Left ventricle myocardium inferior (tissue), 1 donor: ENCODE results near the gene NELL1. TPM values are rescaled to one million over a fixed set of nuclear protein-coding genes. Genes with fewer than 3 reads are reported as not detected.

Experiments used
- DNase-seq: peaks from one replicate; pipeline ENCODE4 v3.0.0-alpha.2; 2020
- H3K27ac ChIP-seq: fragments of 200-600 bp; replicated peaks from 2 replicates; pipeline ENCODE4 v1.8.0; 2021
- H3K27me3 ChIP-seq: fragments of 200-600 bp; 2 replicates; pipeline ENCODE4 v1.8.0; 2021; ENCODE audit warnings: low read depth
- H3K36me3 ChIP-seq: fragments of 200-600 bp; 2 replicates; pipeline ENCODE4 v1.8.0; 2021
- H3K4me1 ChIP-seq: fragments of 200-600 bp; 2 replicates; pipeline ENCODE4 v1.8.0; 2021
- H3K4me3 ChIP-seq: fragments of 200-600 bp; 2 replicates; pipeline ENCODE4 v1.8.0; 2021; ENCODE audit warnings: mild to moderate bottlenecking, moderate library complexity
- H3K9me3 ChIP-seq: fragments of 200-600 bp; replicated peaks from 2 replicates; pipeline ENCODE4 v1.8.0; 2021
- CTCF ChIP-seq: fragments of 200-600 bp; IDR thresholded peaks from 2 replicates; pipeline ENCODE4 v1.8.0; 2021; ENCODE audit warnings: antibody characterized with exemption, mild to moderate bottlenecking, borderline replicate concordance
- intact Hi-C: fragments of 100-400 bp; cut with micrococcal nuclease; formaldehyde crosslinking; loops from one replicate; pipeline ENCODE4 v1.11.0; 2022
- total RNA-seq: library from RNA; stranded (reverse); fragmentation: NEBNext Ultra II Directional; extraction: Animal tissue kit (Norgen Biotek cat#: 25700); gene quantifications from one replicate; pipeline ENCODE4 v1.2.1, GENCODE V29; 2021
- donor health status: DM: no; HTN: yes; CAD: no; lungs with severe emphysema.

The NELL1 gene
- total RNA-seq, 1 donor from 2014 or later = not detected

- intact Hi-C loops = no loop called here
- Histone ChIP-seq H3K9me3 (peaks cover 5% of the 10 kb centered on the region), H3K4me3 (no peak overlapping the region), H3K27me3 (no peaks in the 10 kb centered on the region), H3K4me1 (no peaks in the 10 kb centered on the region), H3K36me3 (no peaks in the 10 kb centered on the region), H3K27ac (no peak overlapping the region)
- no peak for TF ChIP-seq CTCF
- DNase-seq = no peak
These were observed 520.8 kb downstream of the NELL1 start for GRCh38 chr11:21190181-21190580.

- no peak overlapping the region for H3K27ac ChIP-seq
- DNase-seq = no peak
- H3K4me3 ChIP-seq = no peak overlapping the region
- peaks cover 14% of the 10 kb centered on the region for H3K9me3 ChIP-seq
- no peak for TF ChIP-seq CTCF
- intact Hi-C loops = no loop called here
- H3K36me3 ChIP-seq = no peaks in the 10 kb centered on the region
- H3K4me1 ChIP-seq = peaks cover 4% of the 10 kb centered on the region
- no peaks in the 10 kb centered on the region for H3K27me3 ChIP-seq
These were observed 526.6 kb downstream of the NELL1 start for GRCh38 chr11:21195995-21196394.

DNA sequence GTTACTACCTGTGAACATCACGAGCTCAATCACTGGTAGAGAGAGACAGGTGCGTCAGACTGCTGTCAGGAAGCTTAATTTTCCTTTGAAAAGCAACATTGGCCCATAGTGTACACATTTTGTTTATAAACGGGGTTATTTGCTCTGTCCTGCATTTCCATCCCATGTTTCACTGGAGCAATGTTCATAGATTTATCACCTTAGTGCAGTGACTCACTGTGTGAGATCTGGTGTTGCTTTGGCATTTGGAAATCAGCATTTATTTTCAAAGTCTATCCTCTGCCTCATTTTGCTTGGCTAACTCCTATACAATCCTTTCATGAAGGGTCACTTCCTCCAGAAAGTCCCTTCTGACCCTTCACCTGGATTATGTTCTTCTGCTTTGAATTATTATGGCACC, 529.1 kb downstream of the NELL1 start:
- intact Hi-C loops = no loop called here
- H3K4me3 ChIP-seq = no peak overlapping the region

GRCh38 chr11:21205205-21205604, 535.8 kb downstream of the NELL1 start:
- intact Hi-C loops = no loop called here
- TF ChIP-seq CTCF = no peak
- H3K27me3 ChIP-seq = no peaks in the 10 kb centered on the region

More for the DNA sequence above, 529.1 kb downstream of the NELL1 start:
- Histone ChIP-seq H3K9me3 (peaks cover 19% of the 10 kb centered on the region), H3K36me3 (no peaks in the 10 kb centered on the region), H3K4me1 (peaks cover 4% of the 10 kb centered on the region), H3K27me3 (no peaks in the 10 kb centered on the region), H3K27ac (no peak overlapping the region)
- no peak for DNase-seq
- TF ChIP-seq CTCF = no peak

DNA sequence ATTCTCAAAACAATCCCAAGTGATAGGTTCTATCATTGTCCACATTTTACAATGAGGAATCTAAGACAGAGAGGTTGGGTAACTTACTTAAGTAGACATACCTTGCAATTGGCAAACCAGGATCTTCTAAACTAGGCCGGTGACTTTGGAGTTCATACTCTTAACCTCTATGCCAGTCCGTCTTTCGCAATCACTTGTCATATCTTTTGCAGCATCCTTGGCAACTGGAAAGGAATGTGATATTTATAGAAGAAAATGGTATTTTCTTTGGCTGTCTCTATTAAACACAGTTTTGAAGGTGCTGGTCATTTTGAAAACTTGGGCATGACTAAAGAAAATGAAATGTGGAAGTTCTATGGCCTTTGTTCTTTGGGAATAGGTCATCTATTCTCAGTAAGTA, 556.5 kb downstream of the NELL1 start:
- DNase-seq = no peak
- intact Hi-C loops = no loop called here
- H3K4me1 ChIP-seq = no peaks in the 10 kb centered on the region
- peaks cover 7% of the 10 kb centered on the region for H3K27me3 ChIP-seq
- H3K36me3 ChIP-seq = no peaks in the 10 kb centered on the region
- H3K27ac ChIP-seq = no peak overlapping the region
- no peak overlapping the region for H3K4me3 ChIP-seq
- peaks cover 5% of the 10 kb centered on the region for H3K9me3 ChIP-seq
- no peak for TF ChIP-seq CTCF

More at GRCh38 chr11:21205205-21205604, 535.8 kb downstream of the NELL1 start:
- H3K36me3 ChIP-seq = no peaks in the 10 kb centered on the region
- no peak overlapping the region for H3K27ac ChIP-seq
- peaks cover 17% of the 10 kb centered on the region for H3K9me3 ChIP-seq
- no peaks in the 10 kb centered on the region for H3K4me1 ChIP-seq
- no peak overlapping the region for H3K4me3 ChIP-seq
- no peak for DNase-seq

GRCh38 chr11:21229224-21229623, 559.8 kb downstream of the NELL1 start:
- TF ChIP-seq CTCF = no peak
- intact Hi-C loops = no loop called here
- H3K4me1 ChIP-seq = no peaks in the 10 kb centered on the region
- H3K27ac ChIP-seq = no peak overlapping the region
- no peak overlapping the region for H3K4me3 ChIP-seq
- DNase-seq = no peak
- H3K9me3 ChIP-seq = no peaks in the 10 kb centered on the region
- H3K27me3 ChIP-seq = peaks cover 7% of the 10 kb centered on the region
- H3K36me3 ChIP-seq = no peaks in the 10 kb centered on the region
